Stimulated activated memory B cell treated with anti-CD40 and anti-IgM and Interleukin-4, amounts not matched to agents 10 μg/mL and 1 μg/mL and 100 μg/mL, for 72 hours (primary cell): Measurements from ENCODE around the gene ADGRL3.

Source experiments
- ATAC-seq: fragments of 150-1000 bp; cut with Tn5 transposase; 2 replicates; pipeline ENCODE4 v1.10.0; 2021
- H3K27ac Mint-ChIP-seq: one replicate; pipeline ENCODE4 v1.8.0; 2022; ENCODE audit warnings: mild to moderate bottlenecking, mixed read lengths
- H3K27me3 Mint-ChIP-seq: one replicate; pipeline ENCODE4 v1.8.0; 2022; ENCODE audit warnings: mixed read lengths
- H3K36me3 Mint-ChIP-seq: one replicate; pipeline ENCODE4 v1.8.0; 2022; ENCODE audit warnings: mixed read lengths
- H3K4me1 Mint-ChIP-seq: one replicate; pipeline ENCODE4 v1.8.0; 2022; ENCODE audit warnings: mixed read lengths
- H3K4me3 Mint-ChIP-seq: one replicate; pipeline ENCODE4 v1.8.0; 2022; ENCODE audit warnings: mild to moderate bottlenecking, moderate library complexity, mixed read lengths
- H3K9me3 Mint-ChIP-seq: one replicate; pipeline ENCODE4 v1.8.0; 2022; ENCODE audit warnings: mixed read lengths

ADGRL3 gene

DNA sequence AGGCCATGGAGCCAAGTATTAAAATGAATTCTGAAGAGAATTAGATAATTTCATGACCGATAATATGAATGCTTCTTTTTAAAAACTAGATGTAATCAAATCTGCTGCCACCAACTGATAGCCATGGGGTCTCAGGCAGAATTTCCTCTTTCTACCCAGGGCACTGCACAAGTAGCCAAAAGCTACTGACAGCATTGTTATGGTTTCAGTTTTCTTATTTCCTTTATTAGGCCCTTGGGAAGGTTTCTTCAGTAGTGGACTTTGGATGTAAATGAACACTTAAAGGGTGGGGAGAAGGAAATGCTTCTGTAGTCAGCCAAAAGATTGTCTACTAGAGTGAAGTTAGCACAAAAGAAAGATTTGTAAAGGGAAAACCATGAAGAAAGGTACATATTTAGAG lies 686.0 kb downstream of the ADGRL3 start:
- ATAC-seq: no peak
- Mint-ChIP-seq H3K36me3 (no peaks in the 10 kb centered on the region), H3K4me3 (no peak overlapping the region), H3K27me3 (no peaks in the 10 kb centered on the region), H3K9me3 (peaks cover 3% of the 10 kb centered on the region), H3K27ac (no peak overlapping the region), H3K4me1 (no peaks in the 10 kb centered on the region)

DNA sequence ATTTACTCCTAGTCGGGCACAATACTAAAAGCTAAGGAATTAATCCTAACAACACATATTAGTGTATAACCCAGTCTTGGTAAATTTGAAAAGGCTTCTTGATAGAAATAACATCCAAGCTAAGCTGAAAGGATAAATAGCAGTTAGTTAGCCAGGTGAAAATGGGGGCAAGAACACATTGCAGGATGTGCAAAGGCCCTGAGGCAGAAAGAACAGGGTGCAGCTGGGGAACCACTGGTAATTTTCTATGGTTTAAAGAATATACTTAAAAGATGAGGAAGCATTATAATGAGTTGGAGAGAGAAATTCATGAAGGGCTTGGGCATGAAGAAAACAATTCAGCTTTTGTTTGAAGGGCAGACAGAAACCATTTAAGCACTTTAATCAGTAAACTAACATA lies 689.0 kb downstream of the ADGRL3 start:
- H3K9me3 Mint-ChIP-seq: no peaks in the 10 kb centered on the region
- no peak overlapping the region for H3K27ac Mint-ChIP-seq
- H3K27me3 Mint-ChIP-seq: no peaks in the 10 kb centered on the region
- no peak overlapping the region for H3K4me3 Mint-ChIP-seq
- no peaks in the 10 kb centered on the region for H3K36me3 Mint-ChIP-seq
- ATAC-seq: no peak
- H3K4me1 Mint-ChIP-seq: no peaks in the 10 kb centered on the region

DNA sequence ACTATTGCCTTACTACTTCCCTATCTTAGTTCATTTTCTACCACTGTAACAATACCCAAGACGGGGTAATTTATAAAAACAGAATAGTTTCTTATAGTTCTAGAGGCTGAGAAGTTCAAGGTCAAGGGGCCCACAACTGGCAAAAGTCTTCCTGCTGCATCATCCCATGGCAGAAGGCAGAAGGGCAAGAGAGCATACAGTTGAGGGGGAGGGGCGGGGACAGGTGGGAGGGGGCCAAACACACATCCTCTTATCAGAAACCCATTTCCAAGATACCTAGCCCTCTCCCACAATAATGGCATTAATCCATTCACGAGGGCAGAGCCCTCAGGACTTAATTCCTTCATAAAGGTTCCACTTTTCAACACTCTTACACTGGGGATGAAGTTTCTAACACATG lies 690.2 kb downstream of the ADGRL3 start:
- no peaks in the 10 kb centered on the region for H3K27me3 Mint-ChIP-seq
- H3K27ac Mint-ChIP-seq: no peak overlapping the region
- ATAC-seq: no peak
- no peaks in the 10 kb centered on the region for H3K36me3 Mint-ChIP-seq
- H3K4me1 Mint-ChIP-seq: no peaks in the 10 kb centered on the region
- H3K9me3 Mint-ChIP-seq: no peaks in the 10 kb centered on the region
- H3K4me3 Mint-ChIP-seq: no peak overlapping the region

DNA sequence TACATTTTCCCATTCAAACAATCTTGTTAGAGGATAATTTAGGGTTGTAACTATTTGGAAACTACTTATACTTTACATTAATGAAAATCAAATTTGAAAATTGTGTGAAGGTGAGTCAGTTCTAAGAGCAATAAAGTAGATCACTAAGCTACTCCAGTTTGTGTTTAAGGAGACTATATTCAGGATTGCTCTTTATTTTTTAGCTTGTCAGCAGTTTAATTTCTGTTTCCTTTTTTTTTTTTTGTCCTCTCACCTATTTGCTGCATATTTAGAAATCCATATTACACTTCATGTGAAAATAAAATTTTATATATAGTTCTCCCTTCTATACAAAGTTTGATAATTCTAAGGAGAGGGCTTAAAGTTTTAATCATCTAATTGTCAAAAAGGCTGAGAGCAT lies 691.8 kb downstream of the ADGRL3 start:
- Mint-ChIP-seq H3K36me3 (no peaks in the 10 kb centered on the region), H3K4me1 (no peaks in the 10 kb centered on the region), H3K4me3 (no peak overlapping the region), H3K27me3 (no peaks in the 10 kb centered on the region), H3K27ac (no peak overlapping the region), H3K9me3 (no peaks in the 10 kb centered on the region)
- ATAC-seq: no peak

DNA sequence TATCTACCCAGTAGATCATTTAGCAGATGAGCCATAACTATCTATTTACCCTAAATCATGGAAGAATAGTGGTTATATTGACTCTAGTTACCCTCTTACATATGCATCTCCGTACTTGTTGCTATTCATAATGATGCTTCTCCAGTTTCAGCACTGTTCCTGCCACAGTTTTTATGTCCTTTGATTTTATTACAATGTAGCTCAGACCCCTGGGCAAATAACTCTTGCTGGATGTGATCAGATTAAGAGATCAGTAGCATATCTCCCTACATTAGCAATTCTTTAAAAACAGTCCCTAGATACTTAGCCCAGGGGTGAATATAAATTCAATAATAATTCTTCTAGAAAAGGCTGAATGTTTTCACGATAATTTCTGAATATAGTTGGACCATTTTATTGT lies 696.5 kb downstream of the ADGRL3 start:
- Mint-ChIP-seq H3K27ac (no peak overlapping the region), H3K4me1 (no peaks in the 10 kb centered on the region), H3K27me3 (no peaks in the 10 kb centered on the region), H3K4me3 (no peak overlapping the region), H3K36me3 (no peaks in the 10 kb centered on the region), H3K9me3 (peaks cover 3% of the 10 kb centered on the region)
- ATAC-seq: no peak

DNA sequence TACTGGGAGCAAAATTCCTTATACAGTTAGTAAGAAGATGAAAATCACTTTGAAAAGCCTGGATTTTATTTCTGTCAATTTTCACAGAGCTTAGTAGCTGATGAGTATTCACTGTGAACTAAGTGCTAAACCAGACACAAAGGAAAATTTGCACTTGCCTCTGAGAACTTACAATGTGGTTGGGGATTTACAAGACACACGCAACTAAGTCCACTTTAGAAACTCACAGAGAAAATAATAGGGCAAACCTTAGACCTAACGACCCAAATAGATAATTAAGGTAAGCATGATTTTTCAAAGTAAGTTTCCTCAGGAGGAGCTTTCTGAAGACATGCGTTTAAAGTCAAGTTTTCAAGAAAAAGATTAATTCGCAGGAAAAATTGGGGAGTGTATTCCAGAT lies 708.9 kb downstream of the ADGRL3 start:
- no peak overlapping the region for H3K4me3 Mint-ChIP-seq
- ATAC-seq: no peak
- H3K27ac Mint-ChIP-seq: no peak overlapping the region
- H3K9me3 Mint-ChIP-seq: no peaks in the 10 kb centered on the region
- H3K4me1 Mint-ChIP-seq: no peaks in the 10 kb centered on the region
- H3K27me3 Mint-ChIP-seq: no peaks in the 10 kb centered on the region
- no peaks in the 10 kb centered on the region for H3K36me3 Mint-ChIP-seq

DNA sequence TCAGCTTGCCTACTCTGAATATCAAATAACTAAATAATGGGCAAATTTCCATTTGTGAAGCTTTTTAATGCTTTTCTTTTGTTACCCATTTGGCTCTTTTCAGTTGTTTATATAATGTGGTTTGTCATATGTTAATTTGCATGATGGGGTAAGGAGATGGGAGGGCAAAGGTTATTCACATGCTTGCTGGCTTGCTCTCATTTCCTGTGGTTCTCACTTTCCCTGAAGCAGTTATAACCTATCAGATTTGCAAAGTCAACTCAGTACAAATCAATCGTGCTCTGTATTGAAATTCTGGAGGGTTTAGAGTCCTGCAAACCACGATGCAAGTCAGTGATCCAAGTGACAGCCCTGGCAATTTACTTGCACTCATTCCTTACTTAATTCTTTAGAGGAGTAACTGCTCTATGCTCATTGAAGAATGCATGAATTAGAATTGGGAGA lies 711.2 kb downstream of the ADGRL3 start:
- no peak for ATAC-seq
- Mint-ChIP-seq H3K27me3 (no peaks in the 10 kb centered on the region), H3K36me3 (no peaks in the 10 kb centered on the region), H3K4me3 (no peak overlapping the region), H3K27ac (no peak overlapping the region), H3K9me3 (no peaks in the 10 kb centered on the region), H3K4me1 (no peaks in the 10 kb centered on the region)

DNA sequence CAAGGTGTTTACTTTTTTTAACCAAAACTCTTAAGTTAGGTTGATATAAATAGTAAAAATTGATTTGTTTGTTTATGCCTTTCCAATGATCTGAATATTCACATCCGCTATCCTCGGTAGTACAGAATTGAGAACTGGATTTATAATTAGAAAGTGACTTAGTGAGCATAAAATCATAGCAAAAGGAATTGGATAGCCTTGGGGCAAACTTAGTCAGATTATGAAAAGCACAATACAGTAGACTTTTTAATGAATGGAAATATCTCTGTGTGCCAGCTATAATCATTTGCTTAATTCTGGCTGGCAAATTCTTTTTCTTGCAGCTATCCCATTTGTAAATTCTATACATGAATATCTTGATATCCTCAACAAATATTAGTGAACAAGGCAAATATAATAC lies 713.5 kb downstream of the ADGRL3 start:
- no peaks in the 10 kb centered on the region for H3K4me1 Mint-ChIP-seq
- H3K9me3 Mint-ChIP-seq: peaks cover 6% of the 10 kb centered on the region
- H3K36me3 Mint-ChIP-seq: no peaks in the 10 kb centered on the region
- no peak overlapping the region for H3K27ac Mint-ChIP-seq
- no peaks in the 10 kb centered on the region for H3K27me3 Mint-ChIP-seq
- H3K4me3 Mint-ChIP-seq: no peak overlapping the region
- no peak for ATAC-seq

DNA sequence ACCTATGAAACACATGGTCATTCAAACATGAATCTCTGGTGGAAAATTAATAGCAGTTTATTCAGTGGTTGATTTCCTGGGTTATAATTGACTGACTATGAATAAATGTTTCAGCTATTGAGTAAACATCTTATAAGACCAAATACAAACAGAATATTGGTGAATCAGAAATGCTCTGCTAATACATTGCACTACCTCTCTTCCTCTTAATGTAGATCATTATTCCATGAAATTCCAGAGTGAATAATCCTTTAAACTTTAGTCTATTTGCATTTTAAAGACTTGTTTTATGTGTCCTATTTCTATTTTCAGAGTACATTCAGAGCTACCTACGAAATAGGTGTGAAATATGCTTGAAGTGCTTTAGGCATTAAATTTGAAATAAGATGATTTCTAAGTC lies 715.4 kb downstream of the ADGRL3 start:
- H3K27me3 Mint-ChIP-seq: no peaks in the 10 kb centered on the region
- no peaks in the 10 kb centered on the region for H3K36me3 Mint-ChIP-seq
- no peak overlapping the region for H3K4me3 Mint-ChIP-seq
- ATAC-seq: no peak
- peaks cover 6% of the 10 kb centered on the region for H3K9me3 Mint-ChIP-seq
- no peak overlapping the region for H3K27ac Mint-ChIP-seq
- H3K4me1 Mint-ChIP-seq: no peaks in the 10 kb centered on the region

DNA sequence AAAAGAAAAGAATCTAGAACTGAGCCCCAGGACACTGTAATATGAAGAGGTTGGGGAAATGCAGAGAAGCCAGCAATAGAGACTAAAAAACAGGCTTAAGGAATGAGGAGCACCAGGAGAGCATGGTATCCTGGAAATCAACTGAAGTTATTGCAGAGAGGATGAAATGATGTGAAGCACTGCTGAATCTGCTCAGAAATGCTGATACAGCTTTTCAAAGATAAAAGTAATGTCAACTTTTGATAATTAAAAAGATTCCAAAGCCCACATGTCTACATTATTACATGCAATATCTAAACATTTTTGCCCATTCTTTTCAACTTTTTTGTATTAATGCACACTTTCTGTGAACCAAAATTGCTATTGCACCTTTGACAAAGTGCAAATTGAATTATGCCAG lies 718.4 kb downstream of the ADGRL3 start:
- H3K27me3 Mint-ChIP-seq: no peaks in the 10 kb centered on the region
- no peak overlapping the region for H3K27ac Mint-ChIP-seq
- no peak overlapping the region for H3K4me3 Mint-ChIP-seq
- no peaks in the 10 kb centered on the region for H3K4me1 Mint-ChIP-seq
- no peaks in the 10 kb centered on the region for H3K36me3 Mint-ChIP-seq
- no peak for ATAC-seq
- peaks cover 6% of the 10 kb centered on the region for H3K9me3 Mint-ChIP-seq

DNA sequence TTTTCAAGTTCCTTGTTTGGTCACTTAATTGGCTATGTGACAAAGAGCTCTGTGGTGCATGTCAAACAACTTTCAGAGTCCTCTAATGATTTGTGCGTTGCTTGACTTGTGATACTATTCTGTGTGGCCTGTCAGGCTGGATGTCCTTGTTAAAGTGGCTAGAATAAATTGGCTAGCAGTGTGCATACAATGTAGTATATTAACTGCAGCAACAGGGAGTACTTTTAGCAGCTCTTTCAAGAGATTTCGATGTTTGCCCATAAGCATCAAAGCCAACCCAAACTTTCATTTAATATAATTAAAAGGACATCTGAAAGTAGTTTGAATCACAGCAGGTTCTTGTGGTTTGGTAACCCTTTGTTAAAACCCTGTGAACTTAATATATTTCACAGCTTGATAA lies 718.9 kb downstream of the ADGRL3 start:
- H3K4me3 Mint-ChIP-seq: no peak overlapping the region
- H3K9me3 Mint-ChIP-seq: peaks cover 6% of the 10 kb centered on the region
- no peaks in the 10 kb centered on the region for H3K4me1 Mint-ChIP-seq
- ATAC-seq: no peak
- H3K27me3 Mint-ChIP-seq: no peaks in the 10 kb centered on the region
- no peaks in the 10 kb centered on the region for H3K36me3 Mint-ChIP-seq
- H3K27ac Mint-ChIP-seq: no peak overlapping the region

DNA sequence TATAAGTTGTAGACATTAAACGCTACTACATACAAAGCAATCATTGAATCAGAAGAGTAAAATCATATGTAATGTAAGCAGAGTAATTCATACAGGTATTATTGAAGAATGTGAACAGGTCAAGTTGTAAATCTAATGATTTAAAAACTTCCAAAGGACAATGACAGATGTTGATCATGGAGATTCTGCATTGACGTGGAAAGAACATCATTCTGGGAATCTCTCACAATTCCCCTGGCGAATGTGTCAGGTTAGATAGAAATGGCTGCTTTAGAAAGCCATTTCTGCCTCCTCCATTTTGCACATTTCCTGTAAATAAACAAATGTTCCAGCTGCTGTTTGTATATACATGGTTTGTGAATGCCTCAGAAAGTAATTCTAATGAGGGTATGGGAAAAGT lies 719.4 kb downstream of the ADGRL3 start:
- H3K36me3 Mint-ChIP-seq: no peaks in the 10 kb centered on the region
- no peak overlapping the region for H3K4me3 Mint-ChIP-seq
- H3K27ac Mint-ChIP-seq: no peak overlapping the region
- no peak for ATAC-seq
- H3K4me1 Mint-ChIP-seq: no peaks in the 10 kb centered on the region
- no peaks in the 10 kb centered on the region for H3K27me3 Mint-ChIP-seq
- peaks cover 6% of the 10 kb centered on the region for H3K9me3 Mint-ChIP-seq

DNA sequence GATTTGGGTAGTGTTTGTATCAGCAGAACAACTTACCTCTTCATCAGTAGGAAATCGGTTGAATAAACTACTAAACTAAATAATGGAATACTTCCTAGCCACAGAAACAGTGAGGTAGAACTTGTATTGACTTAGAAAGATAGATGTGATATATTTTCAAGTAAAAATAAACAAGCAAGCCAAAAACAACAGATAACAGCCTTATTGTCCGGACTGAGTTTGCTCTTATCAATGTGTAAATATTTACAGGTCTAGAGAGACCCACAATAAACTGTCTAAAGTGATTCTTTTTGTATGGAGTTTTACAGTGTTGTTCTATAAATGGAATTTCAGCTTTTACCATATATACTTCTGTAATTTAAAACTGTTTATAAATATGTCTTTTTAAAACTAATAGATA lies 721.8 kb downstream of the ADGRL3 start:
- Mint-ChIP-seq H3K27ac (no peak overlapping the region), H3K36me3 (no peaks in the 10 kb centered on the region), H3K4me1 (no peaks in the 10 kb centered on the region), H3K4me3 (no peak overlapping the region), H3K27me3 (no peaks in the 10 kb centered on the region), H3K9me3 (peaks cover 12% of the 10 kb centered on the region)
- no peak for ATAC-seq

DNA sequence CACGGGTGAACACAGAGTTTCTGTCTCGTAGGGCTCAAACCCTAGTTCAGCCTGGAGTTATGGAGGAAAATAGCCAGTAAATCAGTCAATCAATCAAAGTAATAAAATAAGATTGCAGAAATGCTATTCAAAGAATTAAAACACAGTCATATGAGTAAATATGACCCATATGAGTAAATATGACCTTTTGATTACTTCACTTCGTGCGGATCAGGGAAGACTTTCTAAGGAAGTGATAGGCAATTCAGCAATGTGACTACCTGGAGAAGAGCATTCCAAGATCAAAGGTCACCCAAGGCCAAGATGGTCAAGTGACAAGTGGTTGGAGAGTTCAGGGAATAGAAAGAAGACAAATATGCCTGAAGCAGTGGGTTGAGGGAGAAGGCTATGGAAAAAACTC lies 722.6 kb downstream of the ADGRL3 start:
- no peaks in the 10 kb centered on the region for H3K27me3 Mint-ChIP-seq

DNA sequence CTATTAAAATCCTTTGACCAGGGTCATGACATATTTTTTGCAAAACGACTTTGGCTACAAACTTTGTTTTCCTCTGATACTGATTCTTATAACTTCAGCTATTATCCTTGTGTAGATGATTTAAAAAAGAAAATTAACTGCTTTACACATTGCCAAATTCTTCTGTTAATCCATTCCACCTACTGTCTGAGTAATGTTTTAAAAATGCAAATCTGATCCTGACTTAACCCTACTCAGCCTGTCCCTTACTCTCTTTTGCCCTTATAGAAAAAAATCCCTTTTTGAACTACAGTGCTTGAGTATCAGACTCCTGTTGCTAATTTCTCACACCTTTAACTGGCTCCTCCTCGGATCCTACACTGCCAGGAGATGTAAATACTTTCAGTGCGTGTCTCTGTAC lies 723.1 kb downstream of the ADGRL3 start:
- Mint-ChIP-seq H3K4me3 (no peak overlapping the region), H3K4me1 (no peaks in the 10 kb centered on the region), H3K27me3 (no peaks in the 10 kb centered on the region), H3K36me3 (no peaks in the 10 kb centered on the region), H3K9me3 (peaks cover 8% of the 10 kb centered on the region), H3K27ac (no peak overlapping the region)
- no peak for ATAC-seq

More for the DNA sequence above, 722.6 kb downstream of the ADGRL3 start:
- H3K4me3 Mint-ChIP-seq: no peak overlapping the region
- H3K36me3 Mint-ChIP-seq: no peaks in the 10 kb centered on the region
- H3K4me1 Mint-ChIP-seq: no peaks in the 10 kb centered on the region
- H3K9me3 Mint-ChIP-seq: peaks cover 9% of the 10 kb centered on the region
- H3K27ac Mint-ChIP-seq: no peak overlapping the region
- no peak for ATAC-seq

DNA sequence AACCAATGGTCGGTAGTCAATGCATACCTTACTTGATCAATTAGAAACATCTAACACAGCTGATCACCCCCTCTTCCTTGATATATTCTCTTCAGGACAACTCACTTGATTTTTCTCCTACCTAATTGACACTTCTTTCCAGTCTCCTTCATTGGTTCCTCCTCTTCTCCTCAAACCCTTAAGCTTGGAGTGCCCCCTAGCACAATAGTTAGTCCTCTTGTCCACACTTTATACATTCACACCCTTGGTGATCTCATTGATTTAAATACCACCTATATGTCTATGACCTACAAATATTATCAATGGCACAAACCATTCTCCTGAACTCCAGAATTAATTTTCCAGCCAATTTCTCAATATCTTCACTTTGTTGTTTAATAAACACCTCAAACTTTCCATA lies 724.0 kb downstream of the ADGRL3 start:
- Mint-ChIP-seq H3K27me3 (no peaks in the 10 kb centered on the region), H3K9me3 (peaks cover 5% of the 10 kb centered on the region), H3K4me1 (no peaks in the 10 kb centered on the region), H3K4me3 (no peak overlapping the region), H3K27ac (no peak overlapping the region), H3K36me3 (no peaks in the 10 kb centered on the region)
- ATAC-seq: no peak

DNA sequence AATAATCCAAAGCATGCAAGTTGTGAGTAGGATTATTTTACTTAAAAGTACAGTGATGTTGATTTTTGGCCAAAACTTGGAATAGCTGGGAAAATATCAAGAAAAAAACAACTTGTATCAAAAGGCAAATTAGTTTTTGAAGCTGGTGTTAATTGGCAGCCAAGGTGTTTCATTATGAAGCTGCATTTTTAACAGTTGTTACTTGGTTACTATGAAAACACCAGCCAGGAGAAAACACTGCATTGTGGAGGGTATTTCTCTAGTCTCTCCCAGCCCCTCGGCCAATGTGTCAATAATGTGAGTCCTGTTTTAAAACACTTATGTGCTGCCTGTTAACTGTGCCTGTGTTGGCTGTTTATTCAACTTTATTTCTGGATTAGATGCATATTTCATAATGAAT lies 733.4 kb downstream of the ADGRL3 start:
- no peak for ATAC-seq
- H3K27ac Mint-ChIP-seq: no peak overlapping the region
- H3K4me3 Mint-ChIP-seq: no peak overlapping the region
- no peaks in the 10 kb centered on the region for H3K9me3 Mint-ChIP-seq
- no peaks in the 10 kb centered on the region for H3K4me1 Mint-ChIP-seq
- no peaks in the 10 kb centered on the region for H3K36me3 Mint-ChIP-seq
- H3K27me3 Mint-ChIP-seq: no peaks in the 10 kb centered on the region
